ENCODE data around the gene SPEN. TPM values are rescaled to one million over a fixed set of nuclear protein-coding genes. Genes with fewer than 3 reads are reported as not detected.
"Not testable (repeated sequence)": the region's sequence is repeated elsewhere in the genome, so short reads cannot be mapped to it uniquely, and the experiment has no call there.

Gene SPEN
- total RNA-seq, 4 donors from 2014 or later: 41.4 to 63.6 (median 42.9) TPM

DNA sequence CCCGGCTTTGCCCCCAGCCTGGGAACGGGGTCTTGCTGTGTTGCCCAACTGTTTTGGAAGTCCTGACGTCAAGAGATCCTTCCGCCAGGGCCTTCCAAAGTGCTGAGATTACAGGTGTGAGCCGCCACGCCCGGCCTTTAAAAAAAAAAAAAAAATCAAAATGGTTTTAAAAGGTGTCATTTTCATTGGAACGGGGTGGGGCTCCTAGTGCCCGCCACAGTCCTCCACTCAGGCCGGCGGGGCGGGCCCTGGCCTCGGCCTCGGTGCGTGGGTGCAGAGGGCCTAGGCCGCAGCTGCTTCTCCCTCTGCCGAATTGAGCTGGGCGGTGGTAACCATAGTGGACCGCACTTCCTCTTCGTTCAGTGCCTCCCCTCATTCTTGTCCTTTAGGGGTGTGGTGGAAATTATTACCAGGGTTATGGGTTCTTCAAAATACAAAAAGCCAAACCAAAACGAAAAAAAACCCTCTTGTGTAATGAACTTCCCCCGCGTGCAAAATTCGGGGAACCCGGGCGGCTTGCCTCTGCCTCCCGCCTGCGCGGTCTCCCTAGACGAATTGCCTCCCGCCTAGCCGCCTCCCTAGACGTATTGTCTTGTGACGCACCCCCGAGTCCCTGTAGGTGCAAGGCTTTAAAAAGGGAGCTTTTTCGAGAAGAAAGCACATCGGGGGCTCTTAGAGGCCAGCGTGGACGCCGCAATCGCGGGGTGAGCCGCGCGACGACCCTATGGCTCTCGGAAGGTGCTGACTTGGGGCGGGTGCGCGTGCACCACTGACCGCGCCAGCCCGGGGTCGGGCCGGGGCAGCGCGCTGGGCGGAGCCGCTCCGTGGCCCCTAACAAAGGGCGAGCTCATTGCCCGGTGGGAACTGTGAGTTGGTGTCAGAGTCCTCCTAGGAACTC is 10.5 kb upstream of the SPEN start:
- intact Hi-C loops (cut with DNase I; ENCODE audit: low total_unique reads): no loop called here
- peak; percentile 43 to 89 for DNase-seq (ENCODE audit: low spot score in 2 of 2)
- TF ChIP-seq CTCF (IDR thresholded peaks at IDR 0.05) (no peak), POLR2A (IDR thresholded peaks at IDR 0.05) (no peak)
- WGBS, 2 donors: 65 to 74% methylated on average over 62 of the region's 62 CpGs
- no peak overlapping the region for H3K4me3 ChIP-seq (ENCODE audit: low read depth, poor library complexity, severe bottlenecking)

- TF ChIP-seq POLR2A (IDR thresholded peaks at IDR 0.05): no peak
- no peak for TF ChIP-seq CTCF (IDR thresholded peaks at IDR 0.05)
- 88 to 90% methylated on average over 7 of the region's 7 CpGs for WGBS, 2 donors
- intact Hi-C loops (cut with DNase I; ENCODE audit: low total_unique reads): no loop called here
- DNase-seq (ENCODE audit: low spot score in 2 of 2): no peak
- H3K4me3 ChIP-seq (ENCODE audit: low read depth, poor library complexity, severe bottlenecking): no peak overlapping the region
Measured at GRCh38 chr1:15837931-15838330, 9.6 kb upstream of the SPEN start.

DNA sequence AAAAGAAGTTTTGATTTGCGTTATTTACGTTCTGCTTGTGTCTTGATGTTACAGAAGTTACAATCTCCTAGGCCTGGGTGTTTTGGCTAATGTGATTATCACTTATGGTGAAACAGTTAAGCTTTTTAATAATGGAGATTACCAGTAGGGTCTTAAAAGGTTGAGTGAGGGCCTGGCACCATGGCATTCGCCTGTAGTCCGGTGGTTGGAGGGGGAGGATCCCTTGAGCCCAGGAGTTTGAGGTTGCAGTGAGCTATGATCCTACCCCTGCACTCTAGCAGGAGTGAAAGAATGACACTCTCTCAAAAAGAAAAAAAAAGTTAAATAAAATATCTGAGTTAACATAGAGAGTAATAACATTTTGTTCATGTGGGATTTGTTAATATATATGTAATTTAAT is 8.8 kb upstream of the SPEN start:
- no peak for DNase-seq (ENCODE audit: low spot score in 2 of 2)
- TF ChIP-seq CTCF (IDR thresholded peaks at IDR 0.05): no peak
- intact Hi-C loops (cut with DNase I; ENCODE audit: low total_unique reads): no loop called here
- no peak overlapping the region for H3K4me3 ChIP-seq (ENCODE audit: low read depth, poor library complexity, severe bottlenecking)
- 90 to 91% methylated on average over 4 of the region's 4 CpGs for WGBS, 2 donors

DNA sequence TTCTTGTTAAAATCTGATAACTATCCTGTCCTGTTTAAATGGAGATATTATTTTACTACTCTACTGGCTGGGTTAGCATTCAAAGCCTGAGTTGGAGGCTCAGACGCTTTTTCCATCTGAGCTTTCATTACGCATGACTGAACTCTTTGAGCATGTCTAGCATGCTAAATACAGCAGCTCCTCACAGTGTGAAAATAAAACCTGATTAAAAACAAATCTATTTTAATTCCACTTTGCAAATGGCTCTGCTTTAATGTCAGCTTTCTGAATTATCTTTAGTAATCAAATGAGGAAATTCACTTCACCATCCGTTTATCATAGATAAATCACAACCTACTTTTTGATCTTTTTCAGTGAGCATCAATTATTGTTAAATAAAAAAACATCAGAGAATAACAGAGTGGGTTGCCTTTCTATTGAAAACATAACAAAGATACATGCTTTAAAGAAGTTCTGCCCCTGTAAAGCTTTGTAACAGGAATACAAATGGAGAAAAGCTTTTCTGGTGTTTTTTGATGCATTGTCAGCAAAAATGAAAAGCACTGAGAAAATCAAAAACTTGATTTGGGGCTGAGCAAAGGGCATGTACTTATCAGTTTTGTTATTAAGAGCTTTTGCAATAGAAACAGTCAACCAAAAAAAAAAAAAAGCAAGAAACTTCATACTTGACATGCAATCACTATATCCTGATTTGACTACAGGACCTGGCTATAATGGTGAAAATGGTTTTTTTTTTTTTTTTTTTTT is 3.5 kb upstream of the SPEN start:
- TF ChIP-seq CTCF (IDR thresholded peaks at IDR 0.05) (no peak), POLR2A (IDR thresholded peaks at IDR 0.05) (no peak)
- H3K4me3 ChIP-seq (ENCODE audit: low read depth, poor library complexity, severe bottlenecking): no peak overlapping the region
- intact Hi-C loops (cut with DNase I; ENCODE audit: low total_unique reads): no loop called here
- 42 to 49% methylated on average over 3 of the region's 3 CpGs for WGBS, 2 donors
- no peak for DNase-seq (ENCODE audit: low spot score in 2 of 2)

GRCh38 chr1:15846056-15846455 is 1.5 kb upstream of the SPEN start:
- H3K4me3 ChIP-seq (ENCODE audit: low read depth, poor library complexity, severe bottlenecking); intact Hi-C loops (cut with DNase I; ENCODE audit: low total_unique reads): not testable (repeated sequence)
- peak in 1 of 2 donors; percentile 77 for DNase-seq (ENCODE audit: low spot score in 2 of 2)
- WGBS, 2 donors: 94 to 95% methylated on average over 11 of the region's 11 CpGs

DNA sequence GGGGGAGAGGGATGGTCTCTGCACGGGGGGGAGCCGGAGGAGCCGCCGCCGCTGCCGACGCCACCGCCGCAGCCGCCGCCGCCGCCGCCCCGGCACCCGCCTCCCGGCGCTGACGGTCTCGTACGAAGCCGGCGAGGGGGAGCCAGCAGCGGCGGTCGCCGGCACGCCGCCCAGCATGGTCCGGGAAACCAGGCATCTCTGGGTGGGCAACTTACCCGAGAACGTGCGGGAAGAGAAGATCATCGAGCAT is 311 bp downstream of the SPEN start:
- intact Hi-C loops (cut with DNase I; ENCODE audit: low total_unique reads): no loop called here
- DNase-seq (ENCODE audit: low spot score in 2 of 2): peak in 1 of 2 donors; percentile 34
- 0% methylated on average over 3 to 19 of the region's 34 CpGs for WGBS, 2 donors
- peak overlapping the region; percentile 82 for H3K4me3 ChIP-seq (ENCODE audit: low read depth, poor library complexity, severe bottlenecking)
- TF ChIP-seq CTCF (IDR thresholded peaks at IDR 0.05) (no peak), POLR2A (IDR thresholded peaks at IDR 0.05) (no peak)

All from lower leg skin (tissue), 4 donors.